Measurements from ENCODE around the gene SESN1.

The SESN1 gene

DNA sequence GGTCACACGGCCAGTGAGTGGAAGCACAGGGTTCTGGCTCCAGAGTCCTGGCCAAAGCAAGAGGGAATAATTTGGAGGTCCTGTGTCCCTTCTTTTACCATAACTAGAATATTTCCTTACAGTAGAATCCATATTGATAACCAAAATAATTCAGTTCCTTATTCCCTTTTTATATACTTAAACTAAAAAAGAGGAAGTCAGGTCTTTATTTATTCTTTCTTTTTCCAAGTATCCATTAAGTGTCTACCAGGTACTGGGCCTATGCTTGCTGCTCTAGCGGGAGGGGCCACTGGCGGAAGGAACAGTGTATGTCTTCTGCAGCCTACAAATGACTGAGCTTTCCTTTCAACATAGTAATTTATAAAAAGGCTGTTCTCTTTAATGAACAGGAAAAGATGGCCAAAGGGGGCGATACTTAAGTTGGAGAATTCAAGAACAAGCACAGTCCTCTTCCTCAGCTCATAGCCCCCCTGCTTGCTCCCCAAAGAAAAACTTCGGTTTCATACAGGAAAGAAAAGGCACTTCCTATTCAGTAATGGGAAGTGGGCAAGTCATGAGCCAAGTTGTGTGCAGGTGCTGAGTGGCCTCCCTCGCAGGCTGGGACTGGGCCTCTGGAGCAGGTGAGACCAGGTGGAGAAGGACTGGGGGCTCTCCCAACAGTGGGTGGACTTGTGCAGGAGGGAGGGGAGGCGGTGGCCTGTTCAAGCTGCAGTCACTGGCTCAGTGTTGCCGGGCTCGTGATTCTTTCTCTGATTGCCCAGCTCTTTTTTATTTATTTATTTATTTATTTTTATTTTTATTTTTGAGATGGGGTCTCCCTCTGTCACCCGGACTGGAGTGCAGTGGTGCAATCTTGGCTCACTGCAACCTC, 135.5 kb downstream of the SESN1 start:
- DNase-seq = no peak

DNA sequence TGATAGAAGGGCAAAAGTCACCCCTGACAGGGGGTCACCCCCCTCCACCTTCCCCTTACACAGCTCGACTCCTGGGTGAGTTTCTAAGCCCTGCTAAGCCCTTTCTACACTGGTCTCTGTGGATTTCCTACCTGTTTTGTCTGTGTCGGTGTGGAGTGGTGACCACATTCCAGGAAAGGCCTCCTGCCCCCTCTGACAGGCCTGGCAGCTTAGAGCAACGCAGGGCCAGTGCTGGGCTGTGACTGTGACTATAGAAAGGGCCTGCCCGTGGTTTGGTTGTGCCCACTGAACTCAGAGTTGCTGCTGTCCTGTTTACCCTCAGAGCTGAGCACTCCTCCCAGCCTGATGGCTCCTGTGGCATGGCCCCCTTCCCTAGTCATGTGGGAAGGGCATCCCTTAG, 137.4 kb downstream of the SESN1 start:
- DNase-seq = no peak

DNA sequence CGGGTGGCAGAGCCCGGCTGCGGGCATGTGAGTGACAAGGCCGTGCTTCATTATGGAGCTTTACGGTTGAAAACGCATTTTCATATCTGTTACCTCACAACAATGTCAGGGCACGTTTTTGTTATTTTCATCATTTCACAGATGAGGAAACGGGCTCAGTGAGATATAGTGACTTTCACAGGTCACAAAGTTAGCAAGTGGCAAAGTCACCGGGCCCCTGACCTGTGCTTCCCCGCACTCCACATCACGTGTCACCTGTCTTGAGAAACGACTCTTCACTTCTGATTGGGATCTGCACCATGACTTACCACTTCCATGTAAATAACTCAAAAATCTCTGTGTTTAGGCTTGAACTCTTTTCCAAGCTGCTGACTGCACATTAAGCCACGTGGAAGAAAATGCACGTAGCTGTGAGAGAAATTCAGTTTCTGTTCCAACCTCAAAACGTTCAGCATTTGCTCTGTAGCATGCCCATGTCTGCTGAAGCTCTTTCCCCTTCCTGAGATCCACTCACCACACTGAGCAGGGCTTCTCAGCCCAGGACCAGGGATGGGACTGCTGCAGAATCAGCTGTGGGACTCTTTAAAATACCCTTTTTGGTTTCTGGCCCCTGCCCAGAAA, 139.2 kb downstream of the SESN1 start:
- DNase-seq = no peak

DNA sequence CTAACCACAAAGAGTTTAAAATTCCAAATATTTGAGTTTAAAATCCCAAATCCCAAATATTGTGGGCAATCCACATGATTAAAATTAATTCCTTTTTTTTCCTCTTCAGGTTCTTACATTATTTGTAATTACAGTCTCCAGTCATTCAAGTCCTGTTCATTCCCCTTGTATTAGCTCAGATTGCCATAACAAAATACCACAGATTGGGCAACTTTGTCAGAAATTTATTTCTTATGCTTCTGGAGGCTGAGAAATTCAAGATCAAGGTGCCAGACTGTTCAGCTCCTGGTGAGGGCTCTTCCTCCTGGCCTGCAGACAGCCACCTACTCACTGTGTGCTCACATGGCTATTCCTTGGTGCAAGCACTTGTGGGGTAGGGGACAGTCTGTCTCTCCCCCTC, 141.0 kb downstream of the SESN1 start:
- DNase-seq = no peak

DNA sequence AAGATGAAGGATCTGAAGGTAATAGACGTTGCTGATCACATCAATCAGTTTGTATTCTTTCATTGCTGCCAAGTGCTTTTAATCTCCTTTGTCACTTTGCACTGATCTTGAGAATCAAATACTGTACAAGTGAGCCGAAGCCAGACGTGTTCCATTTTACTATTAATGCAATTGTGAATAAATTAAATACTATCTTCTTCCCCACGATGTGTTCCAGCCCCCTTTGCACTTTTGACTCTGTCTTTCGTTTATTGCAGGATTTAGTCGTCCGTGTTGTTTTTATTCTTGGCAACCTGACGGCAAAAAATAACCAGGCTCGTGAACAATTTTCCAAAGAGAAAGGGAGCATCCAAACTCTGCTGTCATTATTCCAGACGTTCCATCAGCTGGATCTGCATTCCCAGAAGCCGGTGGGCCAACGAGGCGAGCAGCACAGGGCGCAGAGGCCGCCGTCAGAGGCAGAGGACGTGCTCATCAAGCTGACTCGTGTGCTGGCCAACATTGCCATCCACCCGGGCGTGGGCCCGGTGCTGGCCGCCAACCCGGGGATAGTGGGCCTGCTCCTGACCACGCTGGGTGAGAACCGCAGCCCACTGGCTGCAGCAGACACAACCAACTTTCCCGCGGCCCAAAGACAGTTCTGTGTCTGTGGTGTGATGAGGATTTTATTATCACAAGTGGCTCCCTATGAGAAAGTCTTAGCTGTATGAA, 141.7 kb downstream of the SESN1 start:
- no peak for DNase-seq

DNA sequence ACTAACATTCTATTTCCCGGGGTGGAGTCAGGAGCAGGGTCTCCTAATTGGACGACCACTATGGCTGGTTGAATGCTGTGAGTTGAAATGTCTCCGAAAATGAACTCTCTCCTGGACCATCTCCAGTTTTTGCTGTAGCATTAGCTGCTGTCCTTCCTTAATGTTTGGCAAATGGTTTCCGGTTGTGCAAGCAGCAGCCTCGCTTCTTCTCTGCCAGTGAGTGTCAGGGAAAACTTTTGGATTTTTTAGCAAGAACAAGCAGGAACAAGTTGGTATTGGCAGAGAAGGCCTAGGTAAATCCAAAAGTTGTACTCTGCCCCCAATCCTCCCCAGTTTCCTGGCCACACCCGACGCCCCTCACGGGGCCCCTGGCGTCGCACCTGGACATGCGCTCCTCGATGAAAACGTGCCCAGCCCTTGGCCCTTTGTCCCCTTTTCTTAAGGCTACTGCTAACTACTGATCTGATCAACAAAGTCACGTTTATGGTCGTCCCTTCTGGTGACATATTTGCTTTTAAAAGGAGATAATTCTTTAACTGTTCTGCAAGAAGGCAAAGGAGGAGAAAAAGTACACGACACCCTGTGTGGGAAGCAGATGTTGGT, 143.2 kb downstream of the SESN1 start:
- DNase-seq = no peak

DNA sequence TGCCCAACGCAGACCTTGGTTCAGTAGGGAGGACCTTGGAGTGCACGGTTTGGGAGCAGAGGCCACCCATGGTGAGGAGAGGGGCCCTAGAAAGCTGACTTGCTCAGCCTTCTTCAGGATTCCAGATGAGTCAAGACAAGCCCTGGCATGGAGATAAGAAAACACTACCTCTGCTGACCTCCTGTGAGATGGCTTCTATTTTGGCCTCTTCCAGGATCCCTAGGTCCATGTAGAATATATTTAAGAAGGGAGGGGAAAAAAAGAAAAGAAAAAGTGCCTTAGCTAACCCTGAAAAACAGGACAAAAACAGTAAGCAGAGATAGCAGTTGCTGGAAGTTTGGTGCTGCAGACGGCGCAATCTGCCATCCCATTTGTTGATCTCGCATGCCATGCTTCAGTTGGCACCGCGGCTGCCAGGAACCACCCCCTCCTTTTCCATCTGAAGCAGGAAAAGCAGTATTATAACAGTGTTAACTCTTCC, 146.4 kb downstream of the SESN1 start:
- no peak for DNase-seq

DNA sequence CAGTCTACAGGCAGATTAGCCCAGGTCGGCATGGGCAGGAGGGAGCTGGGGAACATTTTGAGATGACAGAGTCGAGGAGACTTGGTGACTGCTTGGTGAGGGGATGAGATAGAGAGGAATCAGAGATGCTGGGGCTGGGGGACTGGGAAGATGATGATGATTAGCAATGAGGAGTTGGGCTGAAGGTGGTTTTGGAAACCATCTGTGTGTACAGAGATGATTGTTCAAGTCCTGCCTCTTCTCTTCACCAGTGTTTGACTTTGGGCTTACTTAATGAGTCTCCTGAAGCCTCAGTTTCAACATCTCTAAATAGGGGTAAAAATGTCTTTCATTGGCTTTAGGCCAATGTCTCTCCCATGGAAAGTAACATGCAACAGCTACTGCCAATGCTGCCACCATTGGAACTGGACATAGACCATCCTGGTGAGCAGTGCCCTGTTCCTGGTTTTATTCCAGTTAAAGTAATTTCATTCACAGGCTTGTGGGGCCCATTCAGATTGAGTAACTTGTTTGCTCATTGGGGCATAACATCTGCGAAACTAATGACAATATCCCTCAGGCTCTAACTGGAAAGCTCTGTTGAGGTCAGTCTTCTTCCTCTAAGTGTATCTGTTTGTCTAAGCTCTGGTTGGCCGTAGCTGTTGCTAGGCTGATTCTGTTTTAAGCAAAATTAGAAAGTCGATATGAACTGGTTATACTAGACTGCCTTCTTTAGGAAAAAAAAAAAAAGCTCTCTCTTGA, 147.4 kb downstream of the SESN1 start:
- DNase-seq = peak; percentile 29

DNA sequence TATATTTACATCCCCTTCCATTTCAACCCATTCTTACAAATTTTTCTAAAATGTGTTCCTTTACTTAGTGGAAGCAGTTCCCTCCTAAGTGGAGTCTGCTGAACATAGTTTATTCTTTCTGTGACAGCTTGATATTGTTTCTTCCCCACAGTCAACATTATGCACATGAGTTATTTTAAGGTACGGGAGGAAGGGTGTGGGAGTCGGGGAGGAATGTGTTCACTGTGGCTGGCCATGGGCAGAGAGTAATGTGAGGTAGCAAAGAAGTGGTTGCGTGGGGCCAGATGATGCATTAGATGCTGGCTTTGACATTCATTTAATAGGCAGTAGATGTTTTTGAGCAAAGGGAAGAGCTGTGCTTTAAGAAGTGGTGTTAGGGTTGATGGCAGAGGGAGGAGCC, 148.0 kb downstream of the SESN1 start:
- DNase-seq = no peak

DNA sequence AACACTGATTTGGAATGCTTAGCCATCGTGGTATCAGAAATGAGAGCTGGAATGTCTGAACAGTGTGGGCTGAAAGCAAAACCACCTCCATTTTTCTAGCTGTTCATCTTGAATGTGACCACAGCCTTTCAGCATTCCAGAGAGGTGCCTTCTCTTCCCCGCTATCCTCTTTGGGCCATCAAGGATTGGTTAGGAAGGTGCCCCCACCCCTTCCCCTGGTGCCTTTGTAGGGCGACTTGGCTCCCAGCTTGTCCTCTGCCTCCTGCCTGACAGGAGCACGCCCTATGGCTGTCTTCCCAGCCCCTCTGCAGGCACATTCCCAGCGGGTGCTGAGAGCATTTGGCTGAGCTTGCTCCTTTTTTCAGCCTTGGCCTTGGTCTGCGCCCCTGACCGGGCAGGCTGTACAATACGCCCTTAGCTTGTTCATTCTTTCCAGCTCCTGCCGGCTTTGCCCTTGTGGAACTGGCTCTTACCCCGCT, 148.9 kb downstream of the SESN1 start:
- peak; percentile 45 for DNase-seq

DNA sequence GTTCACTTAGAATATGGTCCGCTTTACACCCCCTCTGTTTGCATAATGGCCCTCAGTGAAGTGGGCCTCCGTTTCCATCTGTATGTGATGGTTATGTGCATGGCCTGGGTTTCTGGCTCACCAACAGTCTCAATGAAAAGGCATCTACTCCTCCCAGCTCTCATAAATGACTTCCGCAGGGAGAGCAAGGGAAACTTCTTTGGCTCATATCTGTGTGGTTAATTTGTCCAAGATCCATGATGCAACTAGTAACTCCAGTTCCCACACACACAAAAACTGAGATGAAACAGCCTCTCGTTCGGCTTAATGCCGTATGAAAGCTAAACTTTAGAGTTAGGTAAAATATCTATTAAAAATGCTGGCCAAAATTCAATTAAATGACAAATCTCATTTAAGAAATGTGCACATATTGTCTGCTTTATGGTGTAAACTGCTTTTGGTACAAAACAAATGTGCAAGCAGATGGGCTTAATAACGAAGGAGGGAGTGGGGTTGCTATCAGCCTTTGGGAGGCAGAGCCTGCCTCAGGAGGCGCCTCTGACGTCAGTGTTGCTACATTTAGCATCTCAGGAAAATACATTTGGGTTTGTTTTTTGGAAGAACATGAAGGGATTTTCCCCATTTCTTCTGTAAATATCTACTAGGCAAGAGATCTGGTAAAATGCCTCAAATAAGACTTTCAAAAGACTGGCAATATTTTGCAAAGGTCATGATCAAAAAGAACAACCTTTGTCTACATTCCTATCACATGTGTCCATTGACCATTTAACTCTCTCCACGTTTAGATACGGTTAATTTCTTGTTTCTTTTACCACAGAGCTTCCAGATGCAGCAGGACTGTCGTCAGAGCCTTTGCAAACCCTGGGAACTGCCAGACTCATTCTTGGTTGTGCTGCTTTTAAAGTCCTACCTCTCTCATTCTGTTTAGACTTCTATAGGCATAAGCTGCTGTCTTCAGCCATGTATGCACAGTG, 149.7 kb downstream of the SESN1 start:
- DNase-seq = peak; percentile 79

DNA sequence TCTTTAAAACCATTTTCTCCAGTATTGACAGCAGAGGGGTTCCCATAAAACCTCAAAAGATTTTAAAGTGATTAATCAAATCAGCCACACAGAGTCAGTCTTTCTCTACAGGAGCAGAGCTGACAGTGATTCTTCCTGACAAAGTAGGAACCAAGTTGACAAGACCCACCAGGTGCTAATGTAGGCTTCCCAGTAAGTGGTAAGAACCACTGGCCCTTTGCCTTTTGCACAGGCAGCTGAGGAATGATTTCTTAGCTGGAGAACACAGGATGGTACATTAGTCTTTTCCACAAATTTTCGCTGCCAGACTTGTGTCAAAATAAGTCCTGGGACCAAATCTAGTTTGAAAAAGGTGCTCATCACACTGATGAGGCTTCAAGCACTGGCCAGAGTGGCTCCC, 150.6 kb downstream of the SESN1 start:
- DNase-seq = no peak

DNA sequence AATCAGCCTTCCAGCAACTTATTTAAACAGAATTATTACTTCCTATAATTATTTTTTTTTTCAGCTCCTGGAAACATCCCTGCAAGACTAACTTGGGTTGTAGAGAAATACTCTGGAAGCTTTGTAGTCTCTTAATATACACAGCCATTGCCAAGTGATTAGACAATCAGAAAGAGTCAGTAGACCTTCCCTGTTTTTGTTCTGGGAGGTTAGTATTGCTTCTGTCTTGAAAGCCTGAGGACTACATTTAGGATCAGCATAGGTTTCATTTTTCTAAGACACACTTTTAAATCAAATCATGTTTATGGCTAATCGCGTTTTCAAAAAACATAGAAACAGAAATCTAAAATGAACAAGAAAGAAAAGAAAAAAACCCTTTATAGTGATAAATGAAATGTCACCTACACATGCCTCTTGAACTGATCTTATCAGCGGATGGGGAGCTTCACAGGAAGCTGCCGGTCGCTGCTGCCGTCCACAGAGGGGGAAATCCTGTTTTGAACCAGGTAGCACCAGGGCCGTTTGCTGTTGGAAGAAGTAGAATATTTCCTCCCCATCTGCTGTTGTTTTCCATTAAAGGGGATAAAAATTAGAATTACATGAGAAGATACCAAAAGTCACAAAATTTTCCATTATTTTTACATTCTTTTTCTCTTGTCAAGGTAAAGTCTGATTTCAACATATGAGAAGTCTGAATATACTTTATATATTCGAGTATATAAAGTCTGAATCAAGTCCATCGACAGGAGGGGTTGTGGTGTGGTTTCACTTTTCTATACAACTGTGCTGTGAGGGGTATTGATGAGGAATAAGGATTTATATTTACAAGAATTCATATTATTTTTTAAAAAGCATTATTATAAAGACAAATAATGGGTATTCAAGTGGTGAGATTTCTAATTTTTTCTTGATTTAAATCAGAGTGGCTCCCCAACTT, 151.8 kb downstream of the SESN1 start:
- DNase-seq = no peak

DNA sequence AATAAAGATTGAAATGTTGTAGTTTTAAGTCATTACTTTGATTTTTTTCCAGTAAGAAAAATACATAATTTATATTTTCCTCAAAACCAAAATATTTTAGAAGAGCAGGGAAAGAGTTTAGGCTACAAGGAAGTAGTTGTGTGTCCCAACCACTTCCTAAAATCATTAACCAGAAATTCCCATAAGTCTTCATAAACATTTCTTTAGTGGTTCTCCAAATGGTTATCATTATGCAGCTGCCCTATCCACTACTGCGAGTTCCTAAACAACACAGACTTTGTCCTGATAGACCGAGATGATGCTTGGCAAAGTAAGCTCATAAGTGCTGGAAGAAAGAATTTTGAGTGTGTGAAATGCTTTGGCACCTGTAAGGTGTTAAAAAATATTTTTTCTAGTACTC, 152.8 kb downstream of the SESN1 start:
- DNase-seq = no peak

DNA sequence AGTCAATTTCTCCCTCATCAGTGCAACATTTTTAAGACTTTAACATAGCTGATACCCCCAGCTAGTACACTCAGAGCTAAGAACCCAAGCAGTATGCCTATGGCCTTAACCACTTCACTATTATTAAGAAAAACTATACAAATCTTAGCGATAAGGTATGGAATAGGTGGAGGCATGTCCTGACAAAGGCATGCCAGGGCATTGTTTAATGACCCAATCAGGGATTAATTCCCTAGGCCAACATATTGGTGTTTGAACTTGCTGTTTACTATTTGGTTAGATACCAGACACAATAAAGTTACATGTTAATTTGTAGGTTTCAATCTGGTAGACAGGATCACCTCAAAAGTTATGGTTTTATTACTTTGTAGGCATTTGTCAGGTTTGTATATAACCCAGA, 153.4 kb downstream of the SESN1 start:
- no peak for DNase-seq

DNA sequence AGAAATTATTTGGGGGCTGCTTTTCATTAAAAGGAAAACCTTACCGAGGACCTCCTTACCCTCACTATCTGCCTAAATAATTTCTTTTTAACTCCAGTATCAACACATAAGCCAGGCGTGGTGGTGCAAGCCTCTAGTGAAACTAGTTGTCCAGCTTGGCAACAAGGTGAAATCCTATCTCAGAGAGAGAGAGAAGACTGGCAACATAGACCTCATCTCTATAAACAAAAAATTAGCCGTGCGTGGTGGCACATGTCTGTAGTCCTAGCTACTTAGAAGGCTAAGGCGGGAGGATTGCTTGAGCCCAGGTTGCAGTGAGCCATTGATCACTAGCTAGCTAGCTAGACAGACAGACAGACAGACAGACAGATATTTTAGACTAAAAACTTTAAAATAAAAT, 153.9 kb downstream of the SESN1 start:
- no peak for DNase-seq

DNA sequence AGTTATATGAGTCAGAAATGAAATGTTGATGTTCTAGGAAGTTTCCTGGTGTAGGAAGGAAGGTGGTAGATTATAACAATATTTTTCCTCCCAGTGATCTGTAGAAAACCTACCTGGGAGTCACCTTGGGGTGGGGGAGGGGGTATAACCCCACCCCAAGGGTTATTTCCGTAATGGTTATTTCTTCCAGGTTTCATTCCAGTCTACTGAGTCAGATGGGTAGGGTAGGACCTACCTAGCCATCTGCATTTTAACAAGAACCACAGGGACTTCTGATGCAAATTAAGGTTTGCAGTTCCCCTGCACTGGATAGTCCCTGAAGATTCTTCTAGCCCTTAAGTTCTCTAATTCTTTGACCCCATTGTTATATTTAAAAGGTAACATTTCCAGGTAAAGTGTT, 157.5 kb downstream of the SESN1 start:
- no peak for DNase-seq

All from fibroblast of skin of scalp (primary cell).